Suprapubic skin (tissue), 4 donors: Measurements from ENCODE around the gene TGFBR3. TPM values are rescaled to one million over a fixed set of nuclear protein-coding genes. Genes with fewer than 3 reads are reported as not detected.

ENCODE experiments used
- DNase-seq, 2 donors: peaks; one replicate each; pipeline ENCODE4 v3.0.0-alpha.2; 2019; ENCODE audit warnings: low spot score in 2 of 2
- H3K27ac ChIP-seq: fragments of 200-600 bp; sonication (generic); one replicate; pipeline ENCODE4 v1.5.1; 2019
- H3K27me3 ChIP-seq: fragments of 200-600 bp; sonication (generic); one replicate; pipeline ENCODE4 v1.5.1; 2019
- H3K36me3 ChIP-seq: fragments of 200-600 bp; sonication (generic); one replicate; pipeline ENCODE4 v1.5.1; 2019
- H3K4me1 ChIP-seq: fragments of 200-600 bp; sonication (generic); one replicate; pipeline ENCODE4 v1.5.1; 2019
- H3K4me3 ChIP-seq: fragments of 200-600 bp; sonication (generic); one replicate; pipeline ENCODE4 v1.5.1; 2019; ENCODE audit warnings: mild to moderate bottlenecking
- H3K9me3 ChIP-seq: fragments of 200-600 bp; sonication (generic); one replicate; pipeline ENCODE4 v1.5.1; 2019
- CTCF ChIP-seq, 2 donors: fragments of 200-600 bp in 1 of 2; fragments of 450-650 bp in 1 of 2; sonication (generic) in 1 of 2; IDR thresholded peaks; one replicate each; pipeline ENCODE4 v1.5.1; 2016 to 2019; ENCODE audit warnings: antibody characterized with exemption in 2 of 2, mild to moderate bottlenecking in 1 of 2, moderate library complexity in 1 of 2
- EP300 ChIP-seq: sonication (generic); formaldehyde crosslinking; IDR thresholded peaks from one replicate; pipeline ENCODE4 v1.6.1; 2017; ENCODE audit warnings: antibody characterized with exemption
- POLR2A ChIP-seq, 2 donors: fragments of 450-650 bp; IDR thresholded peaks; one replicate each; pipeline ENCODE4 v1.6.1; 2017; ENCODE audit warnings: antibody characterized with exemption in 2 of 2, mild to moderate bottlenecking in 2 of 2, moderate library complexity in 2 of 2
- POLR2AphosphoS5 ChIP-seq, 3 donors: sonication (generic); formaldehyde crosslinking; IDR thresholded peaks; one replicate each; pipeline ENCODE4 v1.6.1; 2017; ENCODE audit warnings: antibody characterized with exemption in 3 of 3
- WGBS: methylation state at CpG from one replicate; pipeline ENCODE4 v1.1.5; 2018; 5-methylcytosine and 5-hydroxymethylcytosine counted together
- total RNA-seq, 4 donors: library from RNA; depleted of rRNA; stranded (reverse); fragments of >200 nt; gene quantifications; one replicate each; pipeline ENCODE4 v1.1.0, GENCODE V29; 2016

TGFBR3 gene
- total RNA-seq, 4 donors from 2014 or later, result 91.3 to 131 (median 114) TPM

- no peak for DNase-seq
- Histone ChIP-seq H3K36me3 (peaks cover 26% of the 10 kb centered on the region), H3K27ac (peak overlapping the region; percentile 35), H3K4me3 (no peak overlapping the region), H3K27me3 (no peaks in the 10 kb centered on the region), H3K9me3 (no peaks in the 10 kb centered on the region), H3K4me1 (peaks cover 50% of the 10 kb centered on the region)
- no peak for TF ChIP-seq POLR2AphosphoS5 (IDR thresholded peaks at IDR 0.05)
- TF ChIP-seq POLR2A (IDR thresholded peaks at IDR 0.05), result no peak
- no peak for TF ChIP-seq EP300
- no peak for TF ChIP-seq CTCF (IDR thresholded peaks at IDR 0.05)
- WGBS, result 65% methylated on average over 8 of the region's 8 CpGs
Measured at GRCh38 chr1:91733108-91733710, 152.7 kb downstream of the TGFBR3 start.

GRCh38 chr1:91732291-91733107 lies 153.5 kb downstream of the TGFBR3 start:
- H3K4me1 ChIP-seq, result peaks cover 53% of the 10 kb centered on the region
- H3K36me3 ChIP-seq, result peaks cover 23% of the 10 kb centered on the region
- no peak for DNase-seq
- no peak overlapping the region for H3K4me3 ChIP-seq
- H3K9me3 ChIP-seq, result no peaks in the 10 kb centered on the region
- no peak for TF ChIP-seq POLR2AphosphoS5 (IDR thresholded peaks at IDR 0.05)
- no peak for TF ChIP-seq CTCF (IDR thresholded peaks at IDR 0.05)
- no peak for TF ChIP-seq POLR2A (IDR thresholded peaks at IDR 0.05)
- TF ChIP-seq EP300, result no peak
- WGBS, result 67% methylated on average over 15 of the region's 15 CpGs
- H3K27ac ChIP-seq, result peak overlapping the region; percentile 35
- no peaks in the 10 kb centered on the region for H3K27me3 ChIP-seq

- Histone ChIP-seq H3K27ac (peak overlapping the region; percentile 30), H3K36me3 (peaks cover 28% of the 10 kb centered on the region), H3K4me1 (peaks cover 53% of the 10 kb centered on the region), H3K27me3 (no peaks in the 10 kb centered on the region), H3K4me3 (no peak overlapping the region), H3K9me3 (no peaks in the 10 kb centered on the region)
- no peak for DNase-seq
- no peak for TF ChIP-seq CTCF (IDR thresholded peaks at IDR 0.05)
- no peak for TF ChIP-seq POLR2A (IDR thresholded peaks at IDR 0.05)
- no peak for TF ChIP-seq EP300
- TF ChIP-seq POLR2AphosphoS5 (IDR thresholded peaks at IDR 0.05), result no peak
- 8% methylated on average over 4 of the region's 4 CpGs for WGBS
Measured at GRCh38 chr1:91731815-91732214, 154.1 kb downstream of the TGFBR3 start.

- WGBS, result 34% methylated on average over 14 of the region's 15 CpGs
- peak; percentile 83 to 90 for DNase-seq
- H3K27me3 ChIP-seq, result no peaks in the 10 kb centered on the region
- no peak overlapping the region for H3K4me3 ChIP-seq
- H3K36me3 ChIP-seq, result peaks cover 29% of the 10 kb centered on the region
- H3K9me3 ChIP-seq, result no peaks in the 10 kb centered on the region
- peak; percentile 64 for TF ChIP-seq EP300
- TF ChIP-seq POLR2A (IDR thresholded peaks at IDR 0.05), result no peak
- TF ChIP-seq POLR2AphosphoS5 (IDR thresholded peaks at IDR 0.05), result peak in 2 of 3 donors; percentile 6 to 67
- peak overlapping the region; percentile 21 for H3K27ac ChIP-seq
- peaks cover 50% of the 10 kb centered on the region for H3K4me1 ChIP-seq
Measured at GRCh38 chr1:91730801-91731732, 154.9 kb downstream of the TGFBR3 start.

- Histone ChIP-seq H3K36me3 (peaks cover 29% of the 10 kb centered on the region), H3K27ac (no peak overlapping the region), H3K27me3 (no peaks in the 10 kb centered on the region), H3K4me3 (no peak overlapping the region), H3K4me1 (peaks cover 58% of the 10 kb centered on the region), H3K9me3 (no peaks in the 10 kb centered on the region)
- 90% methylated on average over 11 of the region's 11 CpGs for WGBS
- TF ChIP-seq EP300 (no peak), POLR2AphosphoS5 (IDR thresholded peaks at IDR 0.05) (no peak), POLR2A (IDR thresholded peaks at IDR 0.05) (no peak), CTCF (IDR thresholded peaks at IDR 0.05) (no peak)
- DNase-seq, result no peak
Measured at GRCh38 chr1:91729621-91730358, 156.2 kb downstream of the TGFBR3 start.
